T-helper 1 cell treated with Interleukin-12 subunit alpha and Interleukin-12 subunit beta and Interleukin-4 antibody, amounts not matched to agents 30 μg/mL and 1 μg/mL, for 36 hours (primary cell): ENCODE data around the gene ST6GAL2.

Source experiments
- H3K27ac Mint-ChIP-seq: one replicate; pipeline ENCODE4 v1.8.0; 2021; ENCODE audit warnings: mild to moderate bottlenecking, mixed read lengths
- H3K27me3 Mint-ChIP-seq: one replicate; pipeline ENCODE4 v1.8.0; 2021; ENCODE audit warnings: low read depth, mixed read lengths
- H3K36me3 Mint-ChIP-seq: one replicate; pipeline ENCODE4 v1.8.0; 2021; ENCODE audit warnings: low read depth, mixed read lengths
- H3K4me1 Mint-ChIP-seq: one replicate; pipeline ENCODE4 v1.8.0; 2021; ENCODE audit warnings: low read depth, mixed read lengths
- H3K4me3 Mint-ChIP-seq: one replicate; pipeline ENCODE4 v1.8.0; 2021; ENCODE audit warnings: mild to moderate bottlenecking, moderate library complexity, mixed read lengths
- H3K9me3 Mint-ChIP-seq: one replicate; pipeline ENCODE4 v1.8.0; 2021; ENCODE audit warnings: mixed read lengths

Gene ST6GAL2

DNA sequence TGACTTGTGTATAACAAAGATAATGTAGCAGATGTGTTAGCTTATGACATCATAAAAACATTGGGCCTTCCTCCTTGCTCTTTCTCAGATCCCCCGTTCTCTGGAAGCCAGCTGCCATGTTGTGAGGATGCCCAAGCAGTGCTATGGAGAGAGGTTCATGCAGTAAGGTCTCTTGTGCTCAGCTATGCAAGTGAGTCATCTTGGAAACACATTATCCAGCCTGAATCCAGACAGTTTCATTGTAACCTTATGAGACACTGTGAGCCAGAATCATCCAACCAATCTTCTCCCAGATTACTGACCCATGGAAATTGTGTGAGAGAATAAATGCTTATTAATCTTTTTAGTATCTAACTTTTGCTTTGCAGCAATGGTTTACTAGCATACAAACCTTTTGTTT lies 60.8 kb downstream of the ST6GAL2 start:
- no peak overlapping the region for H3K4me3 Mint-ChIP-seq
- H3K27me3 Mint-ChIP-seq: no peaks in the 10 kb centered on the region
- no peaks in the 10 kb centered on the region for H3K4me1 Mint-ChIP-seq
- no peaks in the 10 kb centered on the region for H3K36me3 Mint-ChIP-seq
- no peak overlapping the region for H3K27ac Mint-ChIP-seq
- H3K9me3 Mint-ChIP-seq: no peaks in the 10 kb centered on the region

DNA sequence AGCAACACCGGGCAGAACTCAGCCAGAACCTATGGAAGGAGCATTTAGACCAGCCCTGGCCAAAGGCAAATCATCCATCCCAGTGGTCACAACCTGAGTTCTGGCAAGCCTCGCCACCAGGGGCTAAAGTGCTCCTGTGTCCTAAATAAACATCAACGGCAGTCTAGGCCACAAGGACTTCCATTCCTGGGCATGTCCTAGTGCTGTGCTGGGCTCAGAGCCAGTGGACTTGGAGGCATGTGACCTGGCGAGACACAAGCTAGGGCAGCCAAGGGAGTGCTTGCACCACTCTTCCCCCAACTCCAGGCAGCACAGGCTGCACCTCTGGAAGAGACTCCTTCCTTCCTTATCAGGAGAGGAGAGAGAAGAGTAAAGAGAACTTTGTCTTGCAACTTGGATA lies 69.0 kb downstream of the ST6GAL2 start:
- H3K4me3 Mint-ChIP-seq: no peak overlapping the region
- no peak overlapping the region for H3K27ac Mint-ChIP-seq
- H3K36me3 Mint-ChIP-seq: no peaks in the 10 kb centered on the region
- no peaks in the 10 kb centered on the region for H3K4me1 Mint-ChIP-seq
- no peaks in the 10 kb centered on the region for H3K9me3 Mint-ChIP-seq
- no peaks in the 10 kb centered on the region for H3K27me3 Mint-ChIP-seq

DNA sequence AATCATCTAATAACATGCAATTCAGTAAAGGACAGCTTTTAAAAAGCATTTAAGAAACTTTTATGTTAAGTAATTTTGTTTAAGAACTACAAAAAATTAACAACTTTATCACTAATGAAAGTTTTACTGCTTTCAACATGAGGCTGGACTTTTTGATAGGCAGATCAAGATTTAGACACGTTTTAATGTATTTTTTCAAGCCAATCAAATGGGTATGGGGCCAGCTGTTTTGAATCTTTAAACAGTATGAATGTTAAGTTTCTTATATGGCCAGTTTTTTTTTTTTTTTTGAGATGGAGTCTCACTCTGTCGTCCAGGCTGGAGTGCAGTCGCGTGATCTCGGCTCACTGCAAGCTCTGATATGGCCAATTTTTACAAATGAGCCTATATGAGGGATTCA lies 73.1 kb downstream of the ST6GAL2 start:
- H3K4me1 Mint-ChIP-seq: no peaks in the 10 kb centered on the region
- no peak overlapping the region for H3K4me3 Mint-ChIP-seq

DNA sequence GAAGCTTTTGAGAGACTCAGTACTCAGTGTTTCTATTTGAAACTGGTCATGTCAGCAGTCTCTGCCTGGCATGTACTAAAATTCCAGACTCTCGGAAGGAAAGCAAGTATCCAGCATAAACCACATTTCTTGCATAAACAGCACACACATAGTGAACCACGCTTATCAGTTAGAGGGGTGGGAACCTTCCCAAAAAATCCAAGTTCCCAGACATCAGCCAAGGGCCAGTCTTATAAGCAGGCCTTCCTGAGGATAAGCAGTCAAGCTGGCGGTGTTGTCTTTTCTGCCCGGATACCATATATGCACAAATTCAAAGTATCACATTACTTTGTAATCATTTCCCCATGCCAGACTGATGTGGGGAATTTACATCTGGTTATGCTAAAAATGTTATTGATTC lies 73.6 kb downstream of the ST6GAL2 start:
- no peak overlapping the region for H3K4me3 Mint-ChIP-seq
- no peaks in the 10 kb centered on the region for H3K27me3 Mint-ChIP-seq
- H3K27ac Mint-ChIP-seq: no peak overlapping the region
- H3K9me3 Mint-ChIP-seq: no peaks in the 10 kb centered on the region
- H3K4me1 Mint-ChIP-seq: no peaks in the 10 kb centered on the region
- H3K36me3 Mint-ChIP-seq: no peaks in the 10 kb centered on the region

More for the DNA sequence above, 73.1 kb downstream of the ST6GAL2 start:
- H3K9me3 Mint-ChIP-seq: no peaks in the 10 kb centered on the region
- no peak overlapping the region for H3K27ac Mint-ChIP-seq
- H3K27me3 Mint-ChIP-seq: no peaks in the 10 kb centered on the region
- no peaks in the 10 kb centered on the region for H3K36me3 Mint-ChIP-seq

DNA sequence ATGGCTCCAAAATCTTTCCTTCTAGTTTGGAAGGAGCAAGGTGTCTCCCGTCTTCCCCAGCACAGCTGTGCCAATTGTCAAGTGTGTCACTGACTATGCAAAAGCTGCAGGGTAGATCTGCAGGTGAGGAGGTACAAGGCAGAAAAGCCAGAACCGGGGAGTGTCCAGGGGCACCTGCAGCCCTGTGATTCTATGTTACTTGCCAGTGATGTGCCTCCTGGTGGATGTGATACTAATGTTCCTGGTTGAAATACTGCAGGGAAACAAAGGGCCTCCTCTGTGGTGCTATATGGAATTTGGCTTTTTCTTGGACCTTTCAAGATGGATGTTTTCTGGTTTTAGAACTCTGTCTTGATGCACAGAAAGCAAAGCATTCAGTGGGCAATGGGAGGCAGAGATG lies 80.3 kb downstream of the ST6GAL2 start:
- Mint-ChIP-seq H3K4me3 (no peak overlapping the region), H3K27ac (no peak overlapping the region), H3K27me3 (peaks cover under 1% of the 10 kb centered on the region), H3K36me3 (no peaks in the 10 kb centered on the region), H3K4me1 (no peaks in the 10 kb centered on the region), H3K9me3 (no peaks in the 10 kb centered on the region)

DNA sequence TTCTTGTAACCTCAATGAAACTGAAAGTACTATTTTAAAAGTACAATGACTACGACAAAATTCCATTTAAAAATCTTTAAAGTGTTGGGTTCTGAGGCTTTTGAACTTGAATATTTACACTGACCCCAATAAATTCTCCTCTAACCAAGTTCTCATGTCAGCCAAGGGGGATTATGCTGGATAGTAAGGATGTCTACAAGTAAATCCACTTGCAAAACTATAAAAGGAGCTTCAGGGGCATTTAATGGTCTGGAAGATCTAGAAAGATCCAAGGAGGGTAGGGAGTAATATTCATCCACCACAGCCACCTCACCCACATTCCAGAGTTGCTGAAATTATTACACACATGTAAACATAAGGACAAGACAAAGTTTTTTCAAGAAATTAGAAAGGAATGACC lies 81.8 kb downstream of the ST6GAL2 start:
- H3K27ac Mint-ChIP-seq: no peak overlapping the region
- H3K4me1 Mint-ChIP-seq: no peaks in the 10 kb centered on the region
- no peaks in the 10 kb centered on the region for H3K9me3 Mint-ChIP-seq
- H3K36me3 Mint-ChIP-seq: no peaks in the 10 kb centered on the region
- H3K4me3 Mint-ChIP-seq: no peak overlapping the region
- H3K27me3 Mint-ChIP-seq: peaks cover 3% of the 10 kb centered on the region

DNA sequence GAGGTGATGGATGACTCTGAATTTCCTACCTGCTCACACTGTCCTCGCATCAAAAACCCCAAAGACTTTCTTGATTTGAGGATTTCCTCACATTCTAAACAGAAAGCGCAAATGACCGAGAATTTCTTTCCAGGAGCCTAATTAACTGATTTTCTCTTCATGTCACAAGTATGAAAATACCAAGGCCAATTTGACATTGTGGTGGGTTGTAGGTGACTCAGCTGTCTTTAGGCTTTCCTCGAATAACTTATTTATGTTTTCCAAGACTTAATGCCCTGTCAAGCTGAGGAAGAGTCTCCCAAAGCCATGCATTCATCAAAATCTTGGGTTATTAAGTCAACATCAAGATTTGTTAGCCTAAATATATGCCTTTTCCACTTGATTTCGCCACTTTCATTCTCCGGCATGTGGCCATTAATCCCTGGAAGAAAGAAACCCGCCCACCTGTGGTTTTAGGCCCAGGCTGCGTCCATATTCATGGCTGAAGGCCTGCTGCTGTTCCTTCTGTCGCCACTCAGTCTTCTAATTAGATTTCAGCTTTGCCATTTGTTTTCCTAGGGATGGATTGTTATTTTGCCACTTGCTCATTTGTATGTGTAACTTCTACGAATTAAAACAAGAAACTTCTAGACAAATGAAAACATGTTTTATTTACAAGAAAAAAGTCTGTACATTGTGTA lies 84.9 kb downstream of the ST6GAL2 start:
- Mint-ChIP-seq H3K4me3 (no peak overlapping the region), H3K9me3 (no peaks in the 10 kb centered on the region), H3K27ac (no peak overlapping the region), H3K4me1 (no peaks in the 10 kb centered on the region), H3K36me3 (no peaks in the 10 kb centered on the region), H3K27me3 (peaks cover 3% of the 10 kb centered on the region)

GRCh38 chr2:106800180-106800579 lies 85.8 kb downstream of the ST6GAL2 start:
- Mint-ChIP-seq H3K4me3 (no peak overlapping the region), H3K4me1 (no peaks in the 10 kb centered on the region), H3K27ac (no peak overlapping the region), H3K27me3 (peaks cover 3% of the 10 kb centered on the region), H3K36me3 (no peaks in the 10 kb centered on the region), H3K9me3 (no peaks in the 10 kb centered on the region)

DNA sequence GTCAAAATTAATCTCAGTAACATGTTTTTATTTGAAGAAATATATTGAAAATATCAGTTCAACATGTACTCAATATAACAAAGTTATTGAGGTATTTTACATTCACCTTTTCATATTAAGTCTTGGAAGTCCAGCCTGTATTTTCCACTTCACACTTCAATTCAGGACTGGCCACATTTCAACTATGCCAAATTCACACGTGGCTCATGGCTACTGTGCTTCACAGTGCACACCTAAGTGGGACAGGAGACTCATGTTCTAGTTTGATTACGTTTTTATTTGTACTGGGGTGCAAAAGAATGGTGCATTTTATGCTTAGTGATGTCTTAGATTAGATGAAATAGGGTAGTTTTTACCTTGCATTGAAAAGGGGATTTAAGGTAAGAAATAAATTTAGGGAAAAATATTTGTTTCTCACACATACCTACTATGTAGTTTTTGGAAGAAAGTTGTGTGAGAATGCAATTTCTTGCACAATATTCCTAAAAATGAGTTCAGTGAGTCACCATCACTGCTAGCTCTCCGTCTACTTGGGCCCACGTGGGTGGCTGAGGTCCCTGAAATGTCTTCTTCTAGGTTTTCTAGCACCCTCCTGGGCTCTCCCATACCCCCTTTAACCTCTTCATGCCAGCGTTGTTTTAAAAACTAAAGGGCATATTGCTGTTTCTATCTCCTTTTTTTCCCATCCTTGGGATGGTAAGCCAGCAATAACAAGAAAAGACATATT lies 87.0 kb downstream of the ST6GAL2 start:
- Mint-ChIP-seq H3K4me1 (no peaks in the 10 kb centered on the region), H3K4me3 (no peak overlapping the region), H3K27ac (no peak overlapping the region), H3K27me3 (peaks cover 3% of the 10 kb centered on the region), H3K36me3 (no peaks in the 10 kb centered on the region), H3K9me3 (no peaks in the 10 kb centered on the region)

DNA sequence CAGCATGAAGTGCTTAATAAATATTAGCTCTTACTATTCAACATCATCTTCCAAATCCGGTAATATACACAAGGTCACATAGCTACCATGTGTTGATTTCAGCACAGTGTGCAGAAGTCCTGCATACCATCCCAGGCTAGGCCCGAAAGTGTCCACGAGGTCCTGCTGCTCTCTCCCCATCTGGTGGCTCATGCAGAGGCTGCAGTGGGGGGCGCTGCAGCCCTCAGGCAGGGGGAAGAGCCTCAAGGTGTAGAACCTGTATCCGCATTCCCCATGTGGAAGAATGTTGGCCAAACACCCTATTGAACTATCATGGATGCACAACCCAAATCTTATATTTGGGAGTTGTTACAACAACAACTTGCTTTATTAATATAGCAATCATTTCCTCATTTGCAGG lies 88.5 kb downstream of the ST6GAL2 start:
- no peak overlapping the region for H3K27ac Mint-ChIP-seq
- no peaks in the 10 kb centered on the region for H3K4me1 Mint-ChIP-seq
- H3K9me3 Mint-ChIP-seq: no peaks in the 10 kb centered on the region
- no peaks in the 10 kb centered on the region for H3K36me3 Mint-ChIP-seq
- no peak overlapping the region for H3K4me3 Mint-ChIP-seq
- peaks cover 3% of the 10 kb centered on the region for H3K27me3 Mint-ChIP-seq

DNA sequence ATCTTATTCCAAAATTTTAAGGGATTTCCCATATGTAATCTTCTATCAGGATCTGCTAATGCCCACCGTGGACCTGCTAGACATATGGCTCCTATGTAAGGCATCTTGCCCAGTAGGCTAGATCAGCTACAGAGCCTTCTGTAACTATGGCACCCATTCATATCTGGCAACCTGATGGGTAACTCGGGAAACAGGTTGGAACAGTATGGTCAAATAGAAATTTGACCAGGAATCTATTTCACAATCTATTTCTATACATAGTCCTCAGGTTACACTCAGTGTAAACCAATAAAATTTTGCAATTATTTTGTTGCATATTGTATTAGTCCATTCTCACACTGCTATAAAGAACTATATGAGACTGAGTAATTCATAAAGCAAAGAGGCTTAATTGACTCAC lies 93.3 kb downstream of the ST6GAL2 start:
- no peaks in the 10 kb centered on the region for H3K36me3 Mint-ChIP-seq
- H3K4me3 Mint-ChIP-seq: no peak overlapping the region
- H3K4me1 Mint-ChIP-seq: no peaks in the 10 kb centered on the region
- H3K9me3 Mint-ChIP-seq: no peaks in the 10 kb centered on the region
- H3K27ac Mint-ChIP-seq: no peak overlapping the region
- no peaks in the 10 kb centered on the region for H3K27me3 Mint-ChIP-seq

GRCh38 chr2:106789185-106789584 lies 96.8 kb downstream of the ST6GAL2 start:
- no peak overlapping the region for H3K4me3 Mint-ChIP-seq
- H3K27me3 Mint-ChIP-seq: no peaks in the 10 kb centered on the region
- no peaks in the 10 kb centered on the region for H3K36me3 Mint-ChIP-seq
- H3K27ac Mint-ChIP-seq: no peak overlapping the region
- H3K4me1 Mint-ChIP-seq: no peaks in the 10 kb centered on the region
- peaks cover 4% of the 10 kb centered on the region for H3K9me3 Mint-ChIP-seq

- peaks cover 4% of the 10 kb centered on the region for H3K9me3 Mint-ChIP-seq
- no peaks in the 10 kb centered on the region for H3K36me3 Mint-ChIP-seq
- no peaks in the 10 kb centered on the region for H3K4me1 Mint-ChIP-seq
- no peaks in the 10 kb centered on the region for H3K27me3 Mint-ChIP-seq
- H3K4me3 Mint-ChIP-seq: no peak overlapping the region
- H3K27ac Mint-ChIP-seq: no peak overlapping the region
These were observed 103.3 kb downstream of the ST6GAL2 start for GRCh38 chr2:106782681-106783080.

DNA sequence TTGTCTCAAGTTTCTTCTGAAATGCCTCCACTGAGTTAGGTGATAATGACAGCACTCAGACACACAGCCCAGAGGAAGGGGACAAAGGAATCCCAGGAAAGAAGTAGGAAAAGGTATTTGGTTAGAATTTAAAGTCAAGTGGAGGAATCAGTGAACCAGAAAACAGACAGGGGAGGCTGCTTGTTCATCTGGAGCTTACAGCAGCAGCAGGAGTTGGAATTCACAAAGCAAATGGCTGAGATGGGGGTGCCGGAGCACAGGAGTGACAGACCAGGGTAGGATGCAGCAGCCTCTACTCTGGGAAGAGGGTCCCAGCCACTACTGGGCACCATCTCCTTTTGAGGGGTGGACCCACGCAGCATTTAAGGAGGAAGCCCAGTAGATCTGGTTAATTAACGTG lies 104.8 kb downstream of the ST6GAL2 start:
- Mint-ChIP-seq H3K9me3 (peaks cover 2% of the 10 kb centered on the region), H3K36me3 (no peaks in the 10 kb centered on the region), H3K4me3 (no peak overlapping the region), H3K4me1 (no peaks in the 10 kb centered on the region), H3K27me3 (no peaks in the 10 kb centered on the region), H3K27ac (no peak overlapping the region)

DNA sequence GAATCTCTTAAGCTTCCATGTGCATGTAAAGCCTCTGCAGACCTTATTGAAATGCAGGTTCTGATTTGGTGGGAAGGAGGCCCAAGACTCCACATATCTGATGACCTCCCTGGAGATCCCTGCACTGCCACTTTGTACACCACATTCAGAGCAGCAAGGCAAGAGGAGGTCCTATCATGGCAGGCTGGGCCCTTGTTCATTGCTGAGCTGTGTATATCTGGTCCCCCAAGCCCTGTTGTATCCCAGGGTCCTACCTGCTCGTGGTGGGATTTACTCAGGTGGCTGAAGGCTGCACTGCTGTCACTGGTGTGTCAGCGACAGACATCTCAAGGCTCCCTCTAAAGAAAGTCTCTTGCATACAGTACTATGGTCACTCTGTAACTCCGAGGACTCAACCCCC lies 114.2 kb downstream of the ST6GAL2 start:
- no peaks in the 10 kb centered on the region for H3K27me3 Mint-ChIP-seq
- H3K9me3 Mint-ChIP-seq: no peaks in the 10 kb centered on the region
- H3K36me3 Mint-ChIP-seq: no peaks in the 10 kb centered on the region
- H3K4me3 Mint-ChIP-seq: no peak overlapping the region
- no peaks in the 10 kb centered on the region for H3K4me1 Mint-ChIP-seq
- no peak overlapping the region for H3K27ac Mint-ChIP-seq
